Measurements from ENCODE around the gene CSNK1A1L. TPM values are rescaled to one million over a fixed set of nuclear protein-coding genes. Genes with fewer than 3 reads are reported as not detected.

CSNK1A1L gene
- total and polyA plus RNA-seq, 2 of the 13 experiments (the other 11 are each of a cell fraction or from before 2014, with no cell fraction given): not detected

DNA sequence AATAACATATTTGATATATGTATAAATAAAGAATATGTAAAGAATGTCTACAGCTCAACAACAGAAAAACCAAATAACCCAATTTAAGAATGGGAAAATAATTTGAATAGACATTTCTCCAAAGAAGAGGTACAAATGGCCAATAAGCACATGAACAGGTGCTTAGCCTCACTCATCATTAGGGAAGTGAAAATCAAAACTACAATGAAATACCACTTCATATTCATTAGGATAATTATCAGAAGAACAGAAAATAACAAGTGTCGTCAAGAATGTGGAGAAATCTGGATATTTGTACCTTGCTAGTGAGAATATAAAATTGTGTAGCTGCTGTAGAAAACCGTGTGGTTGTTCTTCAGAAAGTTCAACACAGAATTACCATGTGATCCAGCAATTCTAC, 37.6 kb downstream of the CSNK1A1L start:
- no peak overlapping the region for H3K9ac ChIP-seq (ENCODE audit: insufficient read depth, low read depth, low read length)
- no peak overlapping the region for H2AFZ ChIP-seq (ENCODE audit: low read length)
- ATAC-seq (no peak), FAIRE-seq (no peak), DNase-seq (ENCODE audit: low spot score) (no peak)
- H4K20me1 ChIP-seq (ENCODE audit: insufficient read depth, low read length): no peaks in the 10 kb centered on the region
- BruUV-seq (replicated peaks): no TSS peak
- POLR2A ChIA-PET: no interaction called here
- in situ Hi-C loops (cut with HindIII; ENCODE audit: extremely low pct_ligation_motif_present, low pct_unique_long_range_greater_than_20kb): no loop called here
- H3K9me3 ChIP-seq (ENCODE audit: low read length): no peaks in the 10 kb centered on the region
- WGBS (ENCODE audit: low lambda C conversion rate): 6% methylated on average over 2 of the region's 2 CpGs
- no peak for TF ChIP-seq ZNF670 (CRISPR knock-in tag; IDR thresholded peaks at IDR 0.05; ENCODE audit: borderline replicate concordance)
- TF ChIP-seq ZFP37 (CRISPR knock-in tag; IDR thresholded peaks at IDR 0.05; ENCODE audit: borderline replicate concordance): no peak
- no peak for TF ChIP-seq PLRG1 (conservative IDR thresholded peaks at IDR 0.05)
- no peak for TF ChIP-seq ZNF431 (CRISPR knock-in tag; IDR thresholded peaks at IDR 0.05; ENCODE audit: borderline replicate concordance, low read depth)
- no peak for TF ChIP-seq TCF7L2 (IDR thresholded peaks at IDR 0.05; ENCODE audit: low read depth, low read length)
- TF ChIP-seq ZNF468 (CRISPR knock-in tag; IDR thresholded peaks at IDR 0.05): no peak
- no peak for TF ChIP-seq NBN (conservative IDR thresholded peaks at IDR 0.05)
- no peak for TF ChIP-seq NFE2L2 (IDR thresholded peaks at IDR 0.05; ENCODE audit: low read length)
- TF ChIP-seq IKZF4 (CRISPR knock-in tag; IDR thresholded peaks at IDR 0.05; ENCODE audit: borderline replicate concordance, low read depth, not compliant biosample characterization): no peak
- CTCF ChIA-PET (ENCODE audit: low intra/inter-chr PET ratio, low total read pairs): no interaction called here
- peaks cover 15% of the 10 kb centered on the region for H3K4me1 ChIP-seq (ENCODE audit: insufficient read depth, low read length)
- H3K4me3 ChIP-seq (replicated peaks in 1 of 3; ENCODE audit: insufficient read depth in 1 of 3, low read depth in 2 of 3, low read length in 3 of 3): no peak overlapping the region
- H3K36me3 ChIP-seq (replicated peaks in 1 of 2; ENCODE audit: control insufficient read depth in 1 of 2, insufficient read depth in 2 of 2, low read length in 2 of 2): no peaks in the 10 kb centered on the region
- intact Hi-C loops (cut with micrococcal nuclease; ENCODE audit: unreplicated experiment): loop anchor here (2.0 kb wide), 1 partner anchor 69 kb away; the partner anchor contains the start of gene ALG5
- no peak overlapping the region for H3K27ac ChIP-seq (ENCODE audit: extremely low read length, insufficient read depth, low read length)
- peaks cover 0 to 7% of the 10 kb centered on the region in 2 experiments; a peak in 1 of 5 replicates for H3K27me3 ChIP-seq (ENCODE audit: control insufficient read depth in 1 of 2, insufficient read depth in 2 of 2, low read length in 2 of 2)
- H3K79me2 ChIP-seq (ENCODE audit: insufficient read depth, low read length): no peaks in the 10 kb centered on the region
- H3K4me2 ChIP-seq (ENCODE audit: low read depth, low read length): no peak overlapping the region

GRCh38 chr13:37065890-37066526, 39.5 kb downstream of the CSNK1A1L start:
- Histone ChIP-seq H4K20me1 (ENCODE audit: insufficient read depth, low read length) (no peaks in the 10 kb centered on the region), H3K27ac (ENCODE audit: extremely low read length, insufficient read depth, low read length) (no peak overlapping the region), H3K9ac (ENCODE audit: insufficient read depth, low read depth, low read length) (no peak overlapping the region), H3K27me3 (ENCODE audit: control insufficient read depth in 1 of 2, insufficient read depth in 2 of 2, low read length in 2 of 2) (peaks cover 0 to 9% of the 10 kb centered on the region in 2 experiments; a peak in 1 of 5 replicates), H3K79me2 (ENCODE audit: insufficient read depth, low read length) (no peaks in the 10 kb centered on the region), H3K4me3 (replicated peaks in 1 of 3; ENCODE audit: insufficient read depth in 1 of 3, low read depth in 2 of 3, low read length in 3 of 3) (no peak overlapping the region), H3K9me3 (ENCODE audit: low read length) (no peaks in the 10 kb centered on the region), H2AFZ (ENCODE audit: low read length) (no peak overlapping the region), H3K36me3 (replicated peaks in 1 of 2; ENCODE audit: control insufficient read depth in 1 of 2, insufficient read depth in 2 of 2, low read length in 2 of 2) (no peaks in the 10 kb centered on the region), H3K4me2 (ENCODE audit: low read depth, low read length) (no peak overlapping the region), H3K4me1 (ENCODE audit: insufficient read depth, low read length) (peaks cover 15% of the 10 kb centered on the region)
- POLR2A ChIA-PET: no interaction called here
- FAIRE-seq (no peak), DNase-seq (ENCODE audit: low spot score) (no peak), ATAC-seq (no peak)
- BruUV-seq (replicated peaks): no TSS peak
- CTCF ChIA-PET (ENCODE audit: low intra/inter-chr PET ratio, low total read pairs): no interaction called here
- intact Hi-C loops (cut with micrococcal nuclease; ENCODE audit: unreplicated experiment): no loop called here
- no peak for TF ChIP-seq ZNF263 (CRISPR knock-in tag; IDR thresholded peaks at IDR 0.05)
- no peak for TF ChIP-seq ZNF589 (CRISPR knock-in tag; conservative IDR thresholded peaks at IDR 0.05)
- TF ChIP-seq, protein P1, sequence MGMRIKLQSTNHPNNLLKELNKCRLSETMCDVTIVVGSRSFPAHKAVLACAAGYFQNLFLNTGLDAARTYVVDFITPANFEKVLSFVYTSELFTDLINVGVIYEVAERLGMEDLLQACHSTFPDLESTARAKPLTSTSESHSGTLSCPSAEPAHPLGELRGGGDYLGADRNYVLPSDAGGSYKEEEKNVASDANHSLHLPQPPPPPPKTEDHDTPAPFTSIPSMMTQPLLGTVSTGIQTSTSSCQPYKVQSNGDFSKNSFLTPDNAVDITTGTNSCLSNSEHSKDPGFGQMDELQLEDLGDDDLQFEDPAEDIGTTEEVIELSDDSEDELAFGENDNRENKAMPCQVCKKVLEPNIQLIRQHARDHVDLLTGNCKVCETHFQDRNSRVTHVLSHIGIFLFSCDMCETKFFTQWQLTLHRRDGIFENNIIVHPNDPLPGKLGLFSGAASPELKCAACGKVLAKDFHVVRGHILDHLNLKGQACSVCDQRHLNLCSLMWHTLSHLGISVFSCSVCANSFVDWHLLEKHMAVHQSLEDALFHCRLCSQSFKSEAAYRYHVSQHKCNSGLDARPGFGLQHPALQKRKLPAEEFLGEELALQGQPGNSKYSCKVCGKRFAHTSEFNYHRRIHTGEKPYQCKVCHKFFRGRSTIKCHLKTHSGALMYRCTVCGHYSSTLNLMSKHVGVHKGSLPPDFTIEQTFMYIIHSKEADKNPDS (CRISPR knock-in tag; IDR thresholded peaks at IDR 0.05): no peak
- in situ Hi-C loops (cut with HindIII; ENCODE audit: extremely low pct_ligation_motif_present, low pct_unique_long_range_greater_than_20kb): no loop called here
- 25% methylated on average over 6 of the region's 6 CpGs for WGBS (ENCODE audit: low lambda C conversion rate)
